ENCODE measurements around the gene CXCL16. TPM values are rescaled to one million over a fixed set of nuclear protein-coding genes. Genes with fewer than 3 reads are reported as not detected.

CXCL16 gene
- total and polyA plus RNA-seq, 2 of the 13 experiments (the other 11 are each of a cell fraction or from before 2014, with no cell fraction given) = 9.4 to 101 TPM

DNA sequence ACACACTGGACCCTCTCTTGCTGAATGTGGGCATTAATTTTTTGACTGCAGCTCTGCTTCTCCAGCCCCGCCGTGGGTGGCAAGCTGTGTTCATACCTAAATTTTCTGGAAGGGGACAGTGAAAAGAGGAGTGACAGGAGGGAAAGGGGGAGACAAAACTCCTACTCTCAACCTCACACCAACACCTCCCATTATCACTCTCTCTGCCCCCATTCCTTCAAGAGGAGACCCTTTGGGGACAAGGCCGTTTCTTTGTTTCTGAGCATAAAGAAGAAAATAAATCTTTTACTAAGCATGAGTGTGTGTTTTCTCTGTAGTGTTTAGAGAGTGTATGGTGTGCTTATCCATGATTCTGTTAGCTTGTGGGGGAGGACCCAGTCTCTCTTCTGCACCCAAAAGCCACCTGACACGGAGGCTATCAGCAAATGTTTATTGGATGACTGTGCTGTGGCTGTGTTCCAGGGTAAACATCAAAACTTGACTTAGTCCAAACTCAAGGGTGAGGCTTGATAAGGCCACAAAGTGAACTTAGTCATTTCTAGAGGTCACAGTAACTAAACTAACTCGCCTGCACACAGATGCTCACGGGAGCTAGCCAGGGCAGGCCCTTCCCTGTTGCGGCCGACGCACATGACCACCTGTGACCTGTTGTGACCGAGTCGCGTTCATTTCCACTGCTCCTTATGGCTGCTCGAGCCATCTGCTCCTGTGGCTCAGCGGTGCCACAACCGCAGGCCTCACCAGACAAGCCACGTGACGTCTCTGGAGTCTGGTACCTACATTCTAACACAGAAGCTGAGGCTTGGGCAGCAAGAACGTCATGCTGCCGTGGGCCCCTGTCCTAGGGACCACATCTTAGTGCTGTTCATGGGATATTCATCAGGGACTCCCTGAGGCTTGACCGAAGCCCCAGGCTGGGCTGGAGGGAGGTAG lies 18.3 kb downstream of the CXCL16 start (continued):
- TF ChIP-seq ZNF703 (CRISPR knock-in tag; IDR thresholded peaks at IDR 0.05; ENCODE audit: borderline replicate concordance) (peak; percentile 43; the same call in 1 of the 2 replicates), BRD4 (CRISPR knock-in tag; IDR thresholded peaks at IDR 0.05) (no peak), ZNF569 (CRISPR knock-in tag; IDR thresholded peaks at IDR 0.05; ENCODE audit: borderline replicate concordance) (no peak), ZSCAN31 (CRISPR knock-in tag; IDR thresholded peaks at IDR 0.05; ENCODE audit: low read depth) (peak; percentile 67; the same call in 1 of the 2 replicates), SMAD9 (CRISPR knock-in tag; IDR thresholded peaks at IDR 0.05) (no peak), KDM2A (CRISPR knock-in tag; IDR thresholded peaks at IDR 0.05; ENCODE audit: borderline replicate concordance, low read depth) (peak; percentile 88; the same call in 1 of the 2 replicates), ZNF616 (CRISPR knock-in tag; IDR thresholded peaks at IDR 0.05; ENCODE audit: low read depth) (no peak), MBNL3 (CRISPR knock-in tag; conservative IDR thresholded peaks at IDR 0.05) (no peak), ZBTB20 (CRISPR knock-in tag; IDR thresholded peaks at IDR 0.05; ENCODE audit: borderline replicate concordance, low read depth) (no peak), CAMTA2 (CRISPR knock-in tag; IDR thresholded peaks at IDR 0.05; ENCODE audit: borderline replicate concordance) (no peak), TMF1 (CRISPR knock-in tag; IDR thresholded peaks at IDR 0.05; ENCODE audit: low read depth) (peak; percentile 55; the same call in 1 of the 2 replicates)
- TF ChIP-seq, protein P1, sequence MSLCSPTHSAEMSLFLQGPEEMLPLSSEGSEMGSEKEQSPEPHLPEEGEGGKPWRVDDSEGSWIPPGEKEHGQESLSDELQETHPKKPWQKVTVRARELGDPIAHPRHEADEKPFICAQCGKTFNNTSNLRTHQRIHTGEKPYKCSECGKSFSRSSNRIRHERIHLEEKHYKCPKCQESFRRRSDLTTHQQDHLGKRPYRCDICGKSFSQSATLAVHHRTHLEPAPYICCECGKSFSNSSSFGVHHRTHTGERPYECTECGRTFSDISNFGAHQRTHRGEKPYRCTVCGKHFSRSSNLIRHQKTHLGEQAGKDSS (CRISPR knock-in tag; IDR thresholded peaks at IDR 0.05; ENCODE audit: borderline replicate concordance, low read depth) = peak; percentile 62; the same call in 1 of the 2 replicates

All from HepG2 (cell line).